NCI-H2196 treated with DMSO at 0.1 percent for 48 hours (cell line): Measurements from ENCODE around the gene PNMA3.
"Not testable (repeated sequence)": the region's sequence is repeated elsewhere in the genome, so short reads cannot be mapped to it uniquely, and the experiment has no call there.

Experiments used
- DNase-seq: peaks from one replicate; lab custom pipeline; 2025; ENCODE audit not compliant: unreplicated experiment; lab: John Stamatoyannopoulos, UW

The PNMA3 gene

GRCh38 chrX:153055871-153056749, at the start of gene PNMA3:
Gene PNMA3 (plus strand): TSS chrX:153056470. CDS start chrX:153057056, 586 bp downstream.
- DNase-seq: no peak

GRCh38 chrX:153017174-153017573, 39.1 kb upstream of the PNMA3 start:
- DNase-seq: not testable (repeated sequence)

- DNase-seq: no peak
These were observed 37.1 kb upstream of the PNMA3 start for GRCh38 chrX:153019166-153019565.

- DNase-seq: not testable (repeated sequence)
These were observed 29.8 kb upstream of the PNMA3 start for GRCh38 chrX:153026501-153026900.

GRCh38 chrX:153028487-153028886, 27.8 kb upstream of the PNMA3 start:
- not testable (repeated sequence) for DNase-seq

- DNase-seq: no peak
These were observed 27.1 kb upstream of the PNMA3 start for GRCh38 chrX:153029162-153029561.

- DNase-seq: no peak
These were observed 26.4 kb upstream of the PNMA3 start for GRCh38 chrX:153029875-153030274.

- DNase-seq: no peak
These were observed 25.5 kb upstream of the PNMA3 start for GRCh38 chrX:153030801-153031200.

- DNase-seq: peak; percentile 5
These were observed 23.7 kb upstream of the PNMA3 start for GRCh38 chrX:153032397-153033118.

- DNase-seq: no peak
These were observed 7.2 kb upstream of the PNMA3 start for GRCh38 chrX:153049093-153049492.

GRCh38 chrX:153052534-153052933, 3.7 kb upstream of the PNMA3 start:
- no peak for DNase-seq

GRCh38 chrX:153057281-153057680, 1.0 kb downstream of the PNMA3 start:
- DNase-seq: no peak

- DNase-seq: no peak
These were observed 3.2 kb downstream of the PNMA3 start for GRCh38 chrX:153059191-153060094.

- DNase-seq: no peak
These were observed 3.8 kb downstream of the PNMA3 start for GRCh38 chrX:153060095-153060445.

- DNase-seq: no peak
These were observed 5.5 kb downstream of the PNMA3 start for GRCh38 chrX:153061732-153062131.

GRCh38 chrX:153063315-153063714, 7.0 kb downstream of the PNMA3 start:
- DNase-seq: no peak

- DNase-seq: no peak
These were observed 7.8 kb downstream of the PNMA3 start for GRCh38 chrX:153064061-153064460.

- no peak for DNase-seq
These were observed 9.1 kb downstream of the PNMA3 start for GRCh38 chrX:153065389-153065788.

- not testable (repeated sequence) for DNase-seq
These were observed 10.1 kb downstream of the PNMA3 start for GRCh38 chrX:153066402-153066801.

- DNase-seq: not testable (repeated sequence)
These were observed 15.8 kb downstream of the PNMA3 start, which contains the start of gene PNMA6A for GRCh38 chrX:153071909-153072583. Gene PNMA6A (plus strand): TSS chrX:153072454. CDS start chrX:153073063, 609 bp downstream.
